CD14-positive monocyte (primary cell): ENCODE measurements around the gene RNF13. TPM values are rescaled to one million over a fixed set of nuclear protein-coding genes. Genes with fewer than 3 reads are reported as not detected.

Experiments used
- DNase-seq, 3 donors: peaks; one replicate each; pipeline ENCODE4 v3.0.0-alpha.2; 2011 to 2022
- H2AFZ ChIP-seq: 2 replicates; pipeline ENCODE4 v1.6.0; 2012; ENCODE audit warnings: mild to moderate bottlenecking, low read depth, low read length, inconsistent platforms; ENCODE audit not compliant: insufficient read depth, poor library complexity, severe bottlenecking
- H3K27ac ChIP-seq, 2 donors: 1 replicate in 1 of 2; 2 replicates in 1 of 2; pipeline ENCODE4 v1.5.1; 2012 to 2013; ENCODE audit warnings: low read length in 2 of 2, control low read depth in 1 of 2, inconsistent platforms in 1 of 2, low read depth in 1 of 2, mild to moderate bottlenecking in 1 of 2
- H3K27me3 ChIP-seq, 2 donors: one replicate each; pipeline versions ENCODE4 v1.6.0 to v1.6.1; 2011 to 2013; ENCODE audit warnings: low read length in 2 of 2; ENCODE audit not compliant: control insufficient read depth in 2 of 2, insufficient read depth in 2 of 2
- H3K36me3 ChIP-seq, 2 donors: replicated peaks in 1 of 2; 1 replicate in 1 of 2; 2 replicates in 1 of 2; pipeline versions ENCODE4 v1.5.1 to v1.6.1; 2012 to 2013; ENCODE audit warnings: low read length in 2 of 2, control low read depth in 1 of 2, inconsistent platforms in 1 of 2, mild to moderate bottlenecking in 1 of 2; ENCODE audit not compliant: insufficient read depth in 2 of 2, control insufficient read depth in 1 of 2
- H3K4me1 ChIP-seq, 2 donors: 1 replicate in 1 of 2; 2 replicates in 1 of 2; pipeline versions ENCODE4 v1.5.1 to v1.6.1; 2012 to 2013; ENCODE audit warnings: low read length in 2 of 2, control low read depth in 1 of 2, inconsistent platforms in 1 of 2, mild to moderate bottlenecking in 1 of 2, moderate library complexity in 1 of 2; ENCODE audit not compliant: insufficient read depth in 2 of 2, control insufficient read depth in 1 of 2
- H3K4me2 ChIP-seq: replicated peaks from 2 replicates; pipeline ENCODE3; 2012; ENCODE audit warnings: low read length, moderate library complexity, mild to moderate bottlenecking; ENCODE audit not compliant: poor library complexity, severe bottlenecking; ENCODE audit errors: extremely low read depth
- H3K4me3 ChIP-seq, 3 experiments: fragments of 200-600 bp in 1 of 3; sonication (generic) in 1 of 3; replicated peaks in 1 of 3; 1 replicate in 2 of 3; 2 replicates in 1 of 3; pipeline ENCODE4 v1.5.1; 2011 to 2013; ENCODE audit warnings: low read length in 3 of 3, mild to moderate bottlenecking in 3 of 3, control low read depth in 2 of 3, low read depth in 2 of 3, inconsistent platforms in 1 of 3, moderate library complexity in 1 of 3
- H3K79me2 ChIP-seq: 2 replicates; pipeline ENCODE4 v1.6.0; 2012; ENCODE audit warnings: mild to moderate bottlenecking, control low read depth, inconsistent platforms, low read length, moderate library complexity; ENCODE audit not compliant: insufficient read depth
- H3K9ac ChIP-seq: 2 replicates; pipeline ENCODE4 v1.6.0; 2017; ENCODE audit warnings: low read length, mild to moderate bottlenecking; ENCODE audit not compliant: insufficient read depth, poor library complexity, severe bottlenecking
- H3K9me3 ChIP-seq, 2 donors: replicated peaks in 1 of 2; 1 replicate in 1 of 2; 2 replicates in 1 of 2; pipeline versions ENCODE4 v1.5.1 to v1.6.1; 2012 to 2013; ENCODE audit warnings: low read length in 2 of 2, control low read depth in 1 of 2; ENCODE audit not compliant: control insufficient read depth in 1 of 2, insufficient read depth in 1 of 2
- H4K20me1 ChIP-seq: 2 replicates; pipeline ENCODE4 v1.6.0; 2012; ENCODE audit warnings: mild to moderate bottlenecking, low read length, control low read depth, moderate library complexity; ENCODE audit not compliant: insufficient read depth
- H3K27ac Mint-ChIP-seq, 7 donors: one replicate each; pipeline ENCODE4 v1.8.0; 2020; ENCODE audit warnings: mild to moderate bottlenecking in 7 of 7, mixed read lengths in 7 of 7, moderate library complexity in 6 of 7, inconsistent platforms in 2 of 7
- H3K27me3 Mint-ChIP-seq, 3 donors: one replicate each; pipeline ENCODE4 v1.8.0; 2021 to 2022; ENCODE audit warnings: low read depth in 3 of 3, mild to moderate bottlenecking in 3 of 3, mixed read lengths in 3 of 3, moderate library complexity in 3 of 3, inconsistent platforms in 1 of 3
- H3K36me3 Mint-ChIP-seq, 2 donors: one replicate each; pipeline ENCODE4 v1.8.0; 2020; ENCODE audit warnings: mixed read lengths in 2 of 2, inconsistent platforms in 1 of 2, mild to moderate bottlenecking in 1 of 2
- H3K4me1 Mint-ChIP-seq: one replicate; pipeline ENCODE4 v1.8.0; 2020; ENCODE audit warnings: mild to moderate bottlenecking, mixed read lengths
- H3K4me3 Mint-ChIP-seq, 2 donors: one replicate each; pipeline ENCODE4 v1.8.0; 2020; ENCODE audit warnings: mild to moderate bottlenecking in 2 of 2, mixed read lengths in 2 of 2, moderate library complexity in 1 of 2
- H3K9me3 Mint-ChIP-seq, 7 donors: one replicate each; pipeline ENCODE4 v1.8.0; 2020 to 2022; ENCODE audit warnings: mixed read lengths in 7 of 7, mild to moderate bottlenecking in 6 of 7, moderate library complexity in 6 of 7, inconsistent platforms in 2 of 7
- CTCF ChIP-seq: fragments of 200-600 bp; IDR thresholded peaks from one replicate; pipeline ENCODE4 v1.8.0; 2022; ENCODE audit warnings: antibody characterized with exemption, mild to moderate bottlenecking
- WGBS: methylation state at CpG from one replicate; pipeline ENCODE4 v1.1.5; 2013; ENCODE audit warnings: missing lambda C conversion rate; ENCODE audit not compliant: insufficient coverage; 5-methylcytosine and 5-hydroxymethylcytosine counted together
- intact Hi-C, 2 donors: fragments of 100-400 bp; cut with micrococcal nuclease; formaldehyde crosslinking; loops; one replicate each; pipeline versions ENCODE4 v1.15.0 to v1.15.1; 2023
- polyA plus RNA-seq, 3 donors: library from polyadenylated mRNA; depleted of rRNA in 1 of 3; unstranded in 2 of 3; stranded (reverse) in 1 of 3; fragments of 300-500 nt in 2 of 3; fragments of >200 nt in 1 of 3; fragmentation: Illumina TruSeq in 2 of 3; gene quantifications; 1 replicate in 2 of 3; 2 replicates in 1 of 3; pipeline ENCODE4 v1.2.3, GENCODE V29; 2012 to 2021

RNF13 gene
- polyA plus RNA-seq, 3 donors: 95.4 to 481 (median 462) TPM

GRCh38 chr3:149895339-149895738 lies 82.3 kb downstream of the RNF13 start:
- H3K4me3 ChIP-seq: no peak overlapping the region
- no peaks in the 10 kb centered on the region for H3K27me3 ChIP-seq
- no peak overlapping the region for H3K27ac ChIP-seq
- peaks cover 6% of the 10 kb centered on the region for H3K79me2 ChIP-seq
- Mint-ChIP-seq H3K36me3 (peaks cover 34 to 50% of the 10 kb centered on the region in 2 donors), H3K9me3 (no peaks in the 10 kb centered on the region), H3K4me3 (no peak overlapping the region), H3K27ac (no peak overlapping the region), H3K4me1 (peaks cover 4% of the 10 kb centered on the region), H3K27me3 (no peaks in the 10 kb centered on the region)
- no peak for TF ChIP-seq CTCF
- no peaks in the 10 kb centered on the region for H3K9me3 ChIP-seq
- peaks cover 97% of the 10 kb centered on the region for H4K20me1 ChIP-seq
- no peak overlapping the region for H2AFZ ChIP-seq
- no peak for DNase-seq
- peaks cover 37 to 67% of the 10 kb centered on the region in 2 donors for H3K36me3 ChIP-seq
- H3K9ac ChIP-seq: no peak overlapping the region
- no CpG with 5 or more reads among the region's 1 CpG for WGBS
- intact Hi-C loops: no loop called here
- H3K4me2 ChIP-seq: no peak overlapping the region
- no peaks in the 10 kb centered on the region for H3K4me1 ChIP-seq

GRCh38 chr3:149895769-149896168 lies 82.8 kb downstream of the RNF13 start:
- H3K36me3 ChIP-seq: peaks cover 37 to 67% of the 10 kb centered on the region in 2 donors
- intact Hi-C loops: no loop called here
- Mint-ChIP-seq H3K36me3 (peaks cover 33 to 47% of the 10 kb centered on the region in 2 donors), H3K4me1 (peaks cover under 1% of the 10 kb centered on the region), H3K9me3 (no peaks in the 10 kb centered on the region), H3K4me3 (no peak overlapping the region), H3K27me3 (no peaks in the 10 kb centered on the region), H3K27ac (no peak overlapping the region)
- no peak for DNase-seq
- H2AFZ ChIP-seq: no peak overlapping the region
- no peak overlapping the region for H3K4me2 ChIP-seq
- no peak for TF ChIP-seq CTCF
- no peak overlapping the region for H3K4me3 ChIP-seq
- H3K79me2 ChIP-seq: peaks cover 6% of the 10 kb centered on the region
- H3K9me3 ChIP-seq: no peaks in the 10 kb centered on the region
- no peak overlapping the region for H3K27ac ChIP-seq
- no CpG with 5 or more reads among the region's 2 CpGs for WGBS
- H3K4me1 ChIP-seq: no peaks in the 10 kb centered on the region
- H4K20me1 ChIP-seq: peaks cover 97% of the 10 kb centered on the region
- no peak overlapping the region for H3K9ac ChIP-seq
- H3K27me3 ChIP-seq: no peaks in the 10 kb centered on the region
